KBM-7 (cell line): ENCODE results near the gene CAMP.
"Not testable (repeated sequence)": the region's sequence is repeated elsewhere in the genome, so short reads cannot be mapped to it uniquely, and the experiment has no call there.

Source experiments
- DNase-seq: peaks from one replicate; pipeline ENCODE4 v3.0.0-alpha.2; 2015
- in situ Hi-C: fragments of 300-500 bp; cut with MboI; formaldehyde crosslinking; loops from 2 replicates; pipeline ENCODE4 v1.14.3; 2020; ENCODE audit warnings: low sequenced_read_pairs, low pct_unique_long_range_greater_than_20kb, mixed read lengths

CAMP gene

GRCh38 chr3:48244461-48244860, 21.2 kb downstream of the CAMP start:
- DNase-seq: no peak
- in situ Hi-C loops: no loop called here

DNA sequence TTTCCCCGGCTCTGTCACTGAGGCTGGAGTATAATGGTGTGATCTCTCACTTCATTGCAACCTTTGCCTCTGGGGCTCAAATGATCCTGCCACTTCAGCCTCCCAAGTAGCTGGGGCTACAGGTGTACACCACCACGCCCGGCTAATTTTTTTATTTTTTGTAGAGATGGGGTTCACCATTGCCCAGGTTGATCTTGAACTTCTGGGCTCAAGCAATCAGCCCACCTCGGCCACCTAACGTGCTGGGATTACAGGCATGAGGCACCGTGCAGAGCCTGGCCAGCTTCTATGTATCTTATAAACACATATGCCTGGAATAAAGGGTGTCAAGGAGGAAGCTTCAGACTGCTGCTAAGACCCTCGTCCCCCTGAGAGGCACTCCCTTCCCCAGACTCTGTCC, 21.8 kb downstream of the CAMP start:
- DNase-seq: no peak
- in situ Hi-C loops: no loop called here

GRCh38 chr3:48247401-48247811, 24.1 kb downstream of the CAMP start:
- in situ Hi-C loops: no loop called here
- DNase-seq: peak; percentile 60

GRCh38 chr3:48248095-48248850, 25.0 kb downstream of the CAMP start:
- in situ Hi-C loops: no loop called here
- no peak for DNase-seq

GRCh38 chr3:48256557-48256956, 33.3 kb downstream of the CAMP start:
- in situ Hi-C loops: no loop called here
- DNase-seq: no peak

- DNase-seq: no peak
- in situ Hi-C loops: no loop called here
Observed at GRCh38 chr3:48258530-48258929, 35.2 kb downstream of the CAMP start.

- no peak for DNase-seq
Observed at GRCh38 chr3:48267782-48268181, 44.5 kb downstream of the CAMP start.

GRCh38 chr3:48268381-48268935, 45.2 kb downstream of the CAMP start:
- DNase-seq: no peak
- in situ Hi-C loops: no loop called here

More at GRCh38 chr3:48267782-48268181, 44.5 kb downstream of the CAMP start:
- in situ Hi-C loops: no loop called here

GRCh38 chr3:48268936-48269561, 45.8 kb downstream of the CAMP start:
- DNase-seq: no peak
- in situ Hi-C loops: no loop called here

DNA sequence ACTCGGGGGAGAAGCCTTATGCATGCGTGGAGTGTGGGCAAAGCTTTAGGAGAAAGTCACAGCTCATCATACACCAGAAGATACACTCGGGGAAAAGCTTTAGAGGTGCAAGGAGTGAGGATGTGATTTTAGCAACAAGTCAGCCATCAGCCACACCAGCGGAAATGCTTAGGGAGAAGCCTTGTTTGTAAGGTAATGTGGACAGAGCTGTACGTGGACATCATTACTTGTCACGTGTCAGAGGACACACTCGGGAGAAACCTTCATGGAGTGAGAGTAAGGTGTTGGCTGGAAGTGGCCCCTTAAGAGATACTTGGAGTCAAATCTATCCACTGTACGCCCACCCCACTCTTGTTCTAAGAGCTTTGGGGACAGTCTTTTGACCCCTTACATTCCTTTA, 46.3 kb downstream of the CAMP start:
- no peak for DNase-seq
- in situ Hi-C loops: no loop called here

DNA sequence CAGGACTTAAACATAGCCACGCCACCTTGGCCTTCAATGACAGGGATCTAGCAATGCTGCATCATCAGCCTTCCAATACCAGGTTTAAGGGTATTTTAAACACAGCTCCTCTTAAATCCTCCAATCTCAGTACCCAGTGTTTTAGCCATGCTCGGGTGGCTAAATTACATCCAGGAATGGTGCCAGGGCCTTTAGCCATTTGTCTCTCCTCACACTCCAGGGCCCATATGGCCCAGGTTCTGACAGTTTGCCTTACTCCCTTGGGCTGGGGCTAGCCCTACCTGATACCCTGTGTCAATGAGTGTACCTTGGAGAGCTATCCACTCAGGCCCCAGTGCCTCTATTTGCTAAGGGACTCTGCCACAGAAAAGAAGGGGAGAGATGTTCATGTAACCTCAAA, 47.0 kb downstream of the CAMP start:
- in situ Hi-C loops: loop anchor here (10.0 kb wide), 1 partner anchor 154 kb away; no protein-coding TSS in a partner anchor
- DNase-seq: no peak

GRCh38 chr3:48271223-48271622, 47.9 kb downstream of the CAMP start:
- in situ Hi-C loops: loop anchor here (10.0 kb wide), 1 partner anchor 154 kb away; no protein-coding TSS in a partner anchor
- not testable (repeated sequence) for DNase-seq

GRCh38 chr3:48271763-48272498, 48.6 kb downstream of the CAMP start:
- DNase-seq: no peak
- in situ Hi-C loops: loop anchor here (10.0 kb wide), 1 partner anchor 153 kb away; no protein-coding TSS in a partner anchor

- peak; percentile 80 for DNase-seq
- in situ Hi-C loops: loop anchor here (10.0 kb wide), 1 partner anchor 151 kb away; no protein-coding TSS in a partner anchor
Observed at GRCh38 chr3:48273594-48274211, 50.4 kb downstream of the CAMP start.

- no peak for DNase-seq
- in situ Hi-C loops: loop anchor here (10.0 kb wide), 1 partner anchor 150 kb away; no protein-coding TSS in a partner anchor
Observed at GRCh38 chr3:48274452-48274851, 51.2 kb downstream of the CAMP start.
